ENCODE results near the gene RSPO1. TPM values are rescaled to one million over a fixed set of nuclear protein-coding genes. Genes with fewer than 3 reads are reported as not detected.

The RSPO1 gene
- total and polyA plus RNA-seq, 2 of the 4 experiments (the other 2 are of a cell fraction) = not detected

DNA sequence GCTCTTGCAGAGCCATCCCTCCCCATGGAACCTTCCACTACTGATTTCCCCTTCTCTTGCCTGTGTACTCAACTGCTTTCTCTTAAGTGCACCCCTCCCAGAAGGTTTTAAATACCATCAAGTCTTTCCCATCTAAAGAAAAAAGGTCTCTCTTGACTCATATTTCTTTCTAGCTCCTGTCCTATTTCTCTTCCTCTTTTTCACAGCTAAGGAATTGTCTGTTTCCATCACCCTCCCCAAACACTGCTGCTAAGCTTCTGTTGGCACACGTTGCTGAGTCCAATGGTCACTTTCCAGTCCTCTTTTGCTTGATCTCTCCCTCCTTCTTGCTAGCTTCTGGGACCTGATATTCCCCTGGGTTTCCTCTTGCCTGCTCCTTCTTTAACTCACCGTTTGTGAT lies 25.7 kb downstream of the RSPO1 start:
- no peak overlapping the region for H4K91ac ChIP-seq (ENCODE audit: insufficient read depth, low read depth, low read length)
- H2BK15ac ChIP-seq (ENCODE audit: low read depth, low read length) = no peak overlapping the region
- intact Hi-C loops (cut with micrococcal nuclease) = loop anchor here (10.0 kb wide), 1 partner anchor 196 kb away; the partner anchor contains the start of genes C1orf122 and YRDC
- no peaks in the 10 kb centered on the region for H3K36me3 ChIP-seq (ENCODE audit: control insufficient read depth, insufficient read depth, low read length)
- H2AFZ ChIP-seq (replicated peaks; ENCODE audit: low read length, poor library complexity) = no peak overlapping the region
- no peak overlapping the region for H3K4me2 ChIP-seq (ENCODE audit: low read depth, low read length)
- ATAC-seq (ENCODE audit: low read depth) = no peak
- POLR2A ChIA-PET (ENCODE audit: unreplicated experiment) = no interaction called here
- dilution Hi-C loops (cut with HindIII; ENCODE audit: low sequenced_read_pairs, unreplicated experiment) = no loop called here
- H3K23ac ChIP-seq (ENCODE audit: low read depth, low read length) = no peak overlapping the region
- H4K20me1 ChIP-seq (ENCODE audit: insufficient read depth, low read length) = no peaks in the 10 kb centered on the region
- peaks cover 38% of the 10 kb centered on the region for H3K27me3 ChIP-seq (ENCODE audit: control insufficient read depth, insufficient read depth, low read length)
- no peak overlapping the region for H3K14ac ChIP-seq (replicated peaks; ENCODE audit: low read depth, low read length)
- no TSS peak for BruUV-seq (replicated peaks)
- H2BK5ac ChIP-seq (ENCODE audit: low read depth, low read length, poor library complexity, severe bottlenecking) = no peak overlapping the region
- TF ChIP-seq BHLHE40 (IDR thresholded peaks at IDR 0.05; ENCODE audit: low read depth, low read length) (no peak), MAFK (IDR thresholded peaks at IDR 0.05; ENCODE audit: low read depth, low read length) (no peak), ELK1 (IDR thresholded peaks at IDR 0.05; ENCODE audit: borderline replicate concordance, low read depth, low read length) (no peak), FOS (IDR thresholded peaks at IDR 0.05; ENCODE audit: low read depth, low read length) (no peak), CEBPB (IDR thresholded peaks at IDR 0.05; ENCODE audit: low read depth, low read length) (no peak), CHD1 (IDR thresholded peaks at IDR 0.05; ENCODE audit: low read depth, low read length) (no peak), MXI1 (IDR thresholded peaks at IDR 0.05; ENCODE audit: borderline replicate concordance, low read depth, low read length) (no peak), MAZ (IDR thresholded peaks at IDR 0.05; ENCODE audit: borderline replicate concordance, low read depth, low read length) (no peak), RFX5 (IDR thresholded peaks at IDR 0.05; ENCODE audit: low read depth, low read length) (no peak), RAD21 (IDR thresholded peaks at IDR 0.05; ENCODE audit: low read length) (no peak)
- TF ChIP-seq, protein P1, sequence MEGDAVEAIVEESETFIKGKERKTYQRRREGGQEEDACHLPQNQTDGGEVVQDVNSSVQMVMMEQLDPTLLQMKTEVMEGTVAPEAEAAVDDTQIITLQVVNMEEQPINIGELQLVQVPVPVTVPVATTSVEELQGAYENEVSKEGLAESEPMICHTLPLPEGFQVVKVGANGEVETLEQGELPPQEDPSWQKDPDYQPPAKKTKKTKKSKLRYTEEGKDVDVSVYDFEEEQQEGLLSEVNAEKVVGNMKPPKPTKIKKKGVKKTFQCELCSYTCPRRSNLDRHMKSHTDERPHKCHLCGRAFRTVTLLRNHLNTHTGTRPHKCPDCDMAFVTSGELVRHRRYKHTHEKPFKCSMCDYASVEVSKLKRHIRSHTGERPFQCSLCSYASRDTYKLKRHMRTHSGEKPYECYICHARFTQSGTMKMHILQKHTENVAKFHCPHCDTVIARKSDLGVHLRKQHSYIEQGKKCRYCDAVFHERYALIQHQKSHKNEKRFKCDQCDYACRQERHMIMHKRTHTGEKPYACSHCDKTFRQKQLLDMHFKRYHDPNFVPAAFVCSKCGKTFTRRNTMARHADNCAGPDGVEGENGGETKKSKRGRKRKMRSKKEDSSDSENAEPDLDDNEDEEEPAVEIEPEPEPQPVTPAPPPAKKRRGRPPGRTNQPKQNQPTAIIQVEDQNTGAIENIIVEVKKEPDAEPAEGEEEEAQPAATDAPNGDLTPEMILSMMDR (conservative IDR thresholded peaks at IDR 0.05; ENCODE audit: low read depth, low read length) = no peak
- TF ChIP-seq, protein P2, sequence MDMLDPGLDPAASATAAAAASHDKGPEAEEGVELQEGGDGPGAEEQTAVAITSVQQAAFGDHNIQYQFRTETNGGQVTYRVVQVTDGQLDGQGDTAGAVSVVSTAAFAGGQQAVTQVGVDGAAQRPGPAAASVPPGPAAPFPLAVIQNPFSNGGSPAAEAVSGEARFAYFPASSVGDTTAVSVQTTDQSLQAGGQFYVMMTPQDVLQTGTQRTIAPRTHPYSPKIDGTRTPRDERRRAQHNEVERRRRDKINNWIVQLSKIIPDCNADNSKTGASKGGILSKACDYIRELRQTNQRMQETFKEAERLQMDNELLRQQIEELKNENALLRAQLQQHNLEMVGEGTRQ (IDR thresholded peaks at IDR 0.05; ENCODE audit: low read depth, low read length) = no peak
- no peaks in the 10 kb centered on the region for H3K9me1 ChIP-seq (ENCODE audit: insufficient read depth, low read length)
- no peak overlapping the region for H2BK120ac ChIP-seq (ENCODE audit: low read depth, low read length)
- H3K79me1 ChIP-seq (ENCODE audit: low read depth in 1 of 2, low read length in 2 of 2) = no peaks in the 10 kb centered on the region
- H2AK5ac ChIP-seq (ENCODE audit: low read depth, low read length) = no peak overlapping the region
- H3K4ac ChIP-seq (ENCODE audit: low read depth, low read length) = no peak overlapping the region
- no peak for DNase-seq
- no CpG with 5 or more reads among the region's 2 CpGs for WGBS, 2 experiments (ENCODE audit: extremely low coverage in 2 of 2, insufficient read length in 1 of 2)
- no peak overlapping the region for H3K18ac ChIP-seq (ENCODE audit: low read depth, low read length)
- in situ Hi-C loops (cut with MboI; ENCODE audit: low sequenced_read_pairs) = loop anchor here (5.0 to 25.0 kb wide), 2 partner anchors 63 to 1203 kb away; no protein-coding TSS in a partner anchor
- H3K27ac ChIP-seq (ENCODE audit: insufficient read depth, low read length) = no peak overlapping the region
- H2AK9ac ChIP-seq (replicated peaks; ENCODE audit: low read depth, low read length, poor library complexity) = no peak overlapping the region
- H2BK20ac ChIP-seq (ENCODE audit: low read depth, low read length) = no peak overlapping the region
- H3K56ac ChIP-seq (ENCODE audit: extremely low read depth, insufficient read depth, low read length) = no peak overlapping the region
- no peak overlapping the region for H3K9ac ChIP-seq (ENCODE audit: low read depth, low read length)
- CTCF ChIA-PET = no interaction called here
- H4K5ac ChIP-seq (ENCODE audit: low read depth, low read length) = no peak overlapping the region
- H3K9me3 ChIP-seq (ENCODE audit: control insufficient read depth, insufficient read depth, low read length) = no peaks in the 10 kb centered on the region
- no peak overlapping the region for H4K8ac ChIP-seq (ENCODE audit: low read depth in 2 of 2, low read length in 2 of 2)
- H3K4me3 ChIP-seq (ENCODE audit: insufficient read depth, low read depth, low read length) = no peak overlapping the region
- peaks cover 3% of the 10 kb centered on the region; the same call in 1 of the 2 replicates for H3K4me1 ChIP-seq (ENCODE audit: control insufficient read depth, insufficient read depth, low read length)

All from IMR-90 (cell line).